GM19193 (cell line): ENCODE data around the gene GRB7.

Experiments
- POLR2A ChIP-seq: IDR thresholded peaks from 4 replicates; pipeline ENCODE4 v1.6.1; 2011; ENCODE audit not compliant: insufficient read depth, insufficient read length; ENCODE audit errors: extremely low read depth

The GRB7 gene

DNA sequence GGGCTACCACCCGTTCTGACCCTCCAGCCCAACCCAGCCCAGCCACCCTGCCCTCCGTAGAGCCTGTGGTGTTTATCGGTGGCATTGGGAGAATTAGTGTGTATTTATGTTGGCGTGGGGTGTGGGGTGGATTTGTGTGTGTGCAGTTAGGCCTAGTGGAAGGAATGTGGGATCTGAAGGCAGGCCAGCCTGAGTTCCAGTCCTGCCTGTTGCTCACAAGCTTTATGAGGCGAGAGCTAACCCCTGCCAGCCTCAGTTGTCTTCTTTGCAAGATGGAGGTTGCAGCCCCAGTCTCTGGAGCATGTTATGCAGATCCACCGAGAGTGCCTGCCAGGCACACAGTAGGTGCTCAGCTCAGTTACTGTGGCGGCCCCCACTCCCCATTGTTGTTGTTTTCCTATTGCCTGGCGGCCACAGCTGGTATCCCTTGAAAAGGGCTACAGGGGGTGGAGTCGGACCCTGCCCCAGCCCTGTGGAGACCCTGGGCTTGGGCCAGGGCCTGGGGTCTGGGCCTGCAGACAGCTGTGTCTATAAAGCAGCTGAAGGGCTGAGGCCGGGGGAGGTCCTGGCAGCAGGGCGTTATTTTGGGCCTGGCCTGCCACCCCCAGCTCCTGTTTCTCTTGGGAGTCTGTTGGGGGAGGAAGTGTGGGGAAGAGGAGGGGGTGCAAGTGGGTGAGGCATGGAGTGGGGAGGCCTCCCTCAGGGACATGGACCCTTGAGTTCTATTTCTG, 32.8 kb upstream of the GRB7 start:
- no peak for TF ChIP-seq POLR2A

DNA sequence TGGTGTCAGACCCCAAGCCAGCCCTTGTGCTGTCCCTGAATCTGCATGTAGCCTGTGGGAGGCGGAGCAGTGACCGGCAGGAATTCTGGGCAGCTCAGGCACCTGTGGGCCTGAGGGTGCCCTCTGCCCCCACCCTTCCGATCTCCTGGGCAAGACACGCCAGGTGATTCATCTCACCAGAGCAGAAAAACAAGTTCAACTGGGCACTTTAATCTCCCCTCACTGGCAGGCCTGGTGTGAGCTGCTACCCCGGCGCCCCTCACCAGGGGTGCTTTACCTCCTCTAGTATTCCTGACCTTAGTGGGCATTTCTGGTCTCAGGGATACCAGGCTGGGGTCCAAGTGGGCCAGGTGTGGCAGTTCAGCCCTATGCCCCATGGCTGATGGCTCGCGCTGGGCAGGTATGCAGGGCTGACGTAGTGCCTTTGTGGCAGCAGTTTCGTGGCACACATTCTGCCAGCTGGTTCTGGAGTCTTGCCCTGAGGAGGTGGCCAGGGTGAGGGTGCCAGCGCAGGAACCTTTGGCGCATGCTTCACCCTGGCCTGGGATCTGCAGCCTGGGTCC, 31.9 kb upstream of the GRB7 start:
- TF ChIP-seq POLR2A, result no peak

- TF ChIP-seq POLR2A, result no peak
Observed at GRCh38 chr17:39706383-39706782, 31.4 kb upstream of the GRB7 start.

DNA sequence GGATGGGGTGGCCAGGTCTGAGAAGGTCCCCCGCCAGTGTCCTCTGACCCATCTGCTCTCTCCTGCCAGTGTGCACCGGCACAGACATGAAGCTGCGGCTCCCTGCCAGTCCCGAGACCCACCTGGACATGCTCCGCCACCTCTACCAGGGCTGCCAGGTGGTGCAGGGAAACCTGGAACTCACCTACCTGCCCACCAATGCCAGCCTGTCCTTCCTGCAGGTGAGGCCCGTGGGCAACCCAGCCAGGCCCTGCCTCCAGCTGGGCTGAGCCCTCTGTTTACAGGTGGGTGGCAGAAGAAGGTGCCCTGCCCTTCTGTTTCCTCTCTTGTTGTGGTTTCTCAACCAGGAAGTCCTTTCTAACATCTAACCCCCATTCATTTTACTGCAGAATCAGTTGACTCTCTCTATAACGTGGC, 30.8 kb upstream of the GRB7 start:
- no peak for TF ChIP-seq POLR2A

DNA sequence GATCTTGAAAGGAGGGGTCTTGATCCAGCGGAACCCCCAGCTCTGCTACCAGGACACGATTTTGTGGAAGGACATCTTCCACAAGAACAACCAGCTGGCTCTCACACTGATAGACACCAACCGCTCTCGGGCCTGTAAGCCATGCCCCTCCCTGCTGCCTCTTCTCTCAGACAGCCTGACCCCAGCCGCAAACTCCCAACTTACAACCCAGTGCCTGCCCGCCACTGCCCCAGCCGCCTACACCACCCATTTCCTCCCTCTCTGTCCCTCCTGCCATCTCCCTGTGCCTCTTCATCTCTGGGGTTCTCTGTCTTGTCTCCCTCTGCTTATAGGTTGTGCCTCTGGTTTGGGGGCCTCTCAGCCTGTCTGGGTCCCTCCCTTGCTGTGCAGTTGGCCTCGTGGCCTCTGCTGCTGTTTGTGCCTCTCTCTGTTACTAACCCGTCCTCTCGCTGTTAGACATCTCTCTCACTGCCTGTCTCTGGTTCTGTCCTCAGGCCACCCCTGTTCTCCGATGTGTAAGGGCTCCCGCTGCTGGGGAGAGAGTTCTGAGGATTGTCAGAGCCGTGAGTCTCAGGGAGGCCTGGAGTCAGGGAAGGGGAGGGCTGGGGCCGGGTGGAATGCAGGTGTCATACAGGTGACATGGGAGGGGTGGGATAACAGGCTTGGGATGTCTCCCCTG, 28.3 kb upstream of the GRB7 start:
- no peak for TF ChIP-seq POLR2A

DNA sequence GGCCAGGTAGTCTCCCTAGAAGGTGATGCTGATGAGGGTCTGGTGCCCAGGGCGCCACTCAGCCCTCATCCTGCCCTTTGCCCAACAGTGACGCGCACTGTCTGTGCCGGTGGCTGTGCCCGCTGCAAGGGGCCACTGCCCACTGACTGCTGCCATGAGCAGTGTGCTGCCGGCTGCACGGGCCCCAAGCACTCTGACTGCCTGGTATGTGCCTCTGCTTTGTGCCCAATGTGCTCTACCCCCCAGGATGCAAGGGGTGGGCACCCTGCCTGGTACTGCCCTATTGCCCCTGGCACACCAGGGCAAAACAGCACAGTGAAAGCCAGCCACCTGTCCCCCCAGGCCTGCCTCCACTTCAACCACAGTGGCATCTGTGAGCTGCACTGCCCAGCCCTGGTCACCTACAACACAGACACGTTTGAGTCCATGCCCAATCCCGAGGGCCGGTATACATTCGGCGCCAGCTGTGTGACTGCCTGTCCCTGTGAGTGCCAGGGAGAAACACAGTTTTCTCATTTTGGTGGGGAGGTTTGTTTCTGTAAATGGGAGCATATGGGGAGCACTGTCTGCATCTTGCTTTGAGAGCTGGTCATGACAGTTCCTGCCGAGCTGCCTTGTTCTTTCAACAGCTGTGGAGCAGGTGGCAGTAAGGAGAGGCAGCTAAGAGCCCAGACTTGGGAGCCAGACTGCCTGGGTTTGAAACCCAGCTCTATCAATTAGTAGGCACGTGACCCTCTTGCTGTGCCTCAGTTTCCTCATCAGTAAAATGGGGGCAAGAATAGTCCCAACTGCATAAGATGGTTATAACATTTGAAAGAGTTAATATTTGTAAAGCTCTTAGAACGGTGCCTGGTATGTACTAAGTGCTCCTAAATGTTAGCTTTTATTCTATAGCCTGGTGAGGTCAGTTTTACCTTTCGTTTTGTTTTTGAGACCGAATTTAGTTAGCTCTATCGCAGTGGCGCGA, 27.5 kb upstream of the GRB7 start:
- TF ChIP-seq POLR2A, result no peak

- no peak for TF ChIP-seq POLR2A
Observed at GRCh38 chr17:39711851-39712250, 25.9 kb upstream of the GRB7 start.

DNA sequence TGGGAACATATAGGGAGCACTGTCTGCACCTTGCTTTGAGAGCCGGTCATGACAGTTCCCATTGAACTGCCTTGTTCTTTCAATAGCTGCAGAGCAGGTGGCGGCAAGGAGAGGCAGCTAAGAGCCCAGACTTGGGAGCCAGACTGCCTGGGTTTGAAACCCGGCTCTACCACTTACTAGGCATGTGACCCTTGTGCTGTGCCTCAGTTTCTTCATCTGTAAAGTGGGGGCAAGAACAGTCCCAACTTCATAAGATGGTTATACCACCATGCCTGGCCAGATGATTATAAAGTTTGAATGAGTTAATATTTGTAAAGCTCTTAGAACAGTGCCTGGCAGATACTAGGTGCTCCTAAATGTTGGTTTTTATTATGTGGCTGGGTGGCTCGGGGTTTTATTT, 23.5 kb upstream of the GRB7 start:
- no peak for TF ChIP-seq POLR2A

DNA sequence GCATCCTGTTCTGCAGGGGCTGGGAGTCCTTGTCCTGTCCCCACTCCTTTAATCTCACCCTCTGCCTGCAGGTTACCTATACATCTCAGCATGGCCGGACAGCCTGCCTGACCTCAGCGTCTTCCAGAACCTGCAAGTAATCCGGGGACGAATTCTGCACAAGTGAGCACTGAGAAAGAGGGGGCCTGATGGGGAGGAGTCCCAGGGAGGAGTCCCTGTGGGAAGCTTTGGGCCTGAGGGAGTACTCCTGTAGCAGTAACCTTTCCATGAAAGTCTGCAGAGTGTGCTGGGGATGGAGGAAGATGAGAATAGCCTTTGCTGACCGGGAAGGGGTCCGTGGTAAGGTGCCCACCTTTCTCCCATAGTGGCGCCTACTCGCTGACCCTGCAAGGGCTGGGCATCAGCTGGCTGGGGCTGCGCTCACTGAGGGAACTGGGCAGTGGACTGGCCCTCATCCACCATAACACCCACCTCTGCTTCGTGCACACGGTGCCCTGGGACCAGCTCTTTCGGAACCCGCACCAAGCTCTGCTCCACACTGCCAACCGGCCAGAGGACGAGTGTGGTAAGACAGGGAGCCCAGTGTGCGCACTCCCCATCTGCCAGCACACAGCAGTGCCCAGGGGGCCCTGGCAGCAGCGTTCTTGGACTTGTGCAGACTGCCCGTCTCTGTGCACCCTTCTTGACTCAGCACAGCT, 22.2 kb upstream of the GRB7 start:
- no peak for TF ChIP-seq POLR2A

- TF ChIP-seq POLR2A, result no peak
Observed at GRCh38 chr17:39716073-39716818, 21.5 kb upstream of the GRB7 start.

- no peak for TF ChIP-seq POLR2A
Observed at GRCh38 chr17:39716879-39717536, 20.7 kb upstream of the GRB7 start.

DNA sequence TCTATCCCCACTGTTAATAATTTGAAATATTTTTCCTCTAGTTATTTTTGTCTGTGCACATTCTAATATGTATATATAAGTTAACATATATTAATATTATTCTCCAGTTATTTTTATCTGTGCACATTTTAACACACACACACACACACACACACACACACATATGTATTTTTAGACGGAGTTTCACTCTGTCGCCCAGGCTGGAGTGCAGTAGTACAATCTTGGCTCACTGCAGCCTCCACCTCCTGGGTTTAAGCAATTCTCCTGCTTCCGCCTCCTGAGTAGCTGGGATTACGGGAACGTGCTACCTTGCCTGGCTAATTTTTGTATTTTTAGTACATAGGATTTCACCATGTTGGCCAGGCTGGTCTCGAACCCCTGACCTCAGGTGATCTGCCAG, 20.1 kb upstream of the GRB7 start:
- TF ChIP-seq POLR2A, result no peak

GRCh38 chr17:39719563-39720355, 18.0 kb upstream of the GRB7 start:
- no peak for TF ChIP-seq POLR2A

- no peak for TF ChIP-seq POLR2A
Observed at GRCh38 chr17:39722104-39722503, 15.6 kb upstream of the GRB7 start.
